Measurements from ENCODE around the gene HRG. TPM values are rescaled to one million over a fixed set of nuclear protein-coding genes. Genes with fewer than 3 reads are reported as not detected.

HRG gene
- polyA plus RNA-seq, 3 donors, result not detected

GRCh38 chr3:186617036-186617946, 48.5 kb upstream of the HRG start:
- Histone ChIP-seq H3K4me3 (replicated peaks in 1 of 3; ENCODE audit: low read depth in 2 of 3, low read length in 3 of 3) (no peak overlapping the region), H3K79me2 (ENCODE audit: insufficient read depth, low read length) (no peaks in the 10 kb centered on the region), H2AFZ (ENCODE audit: insufficient read depth, low read depth, low read length, poor library complexity, severe bottlenecking) (peak overlapping the region; percentile 76), H3K27me3 (ENCODE audit: control insufficient read depth in 2 of 2, insufficient read depth in 2 of 2, low read length in 2 of 2) (peaks cover 13 to 34% of the 10 kb centered on the region in 2 donors), H3K4me1 (ENCODE audit: control insufficient read depth in 1 of 2, insufficient read depth in 2 of 2, low read length in 2 of 2) (peaks cover 6 to 10% of the 10 kb centered on the region in 2 donors), H3K9ac (ENCODE audit: insufficient read depth, low read length, poor library complexity, severe bottlenecking) (no peak overlapping the region), H3K4me2 (replicated peaks; ENCODE audit: extremely low read depth, low read length, poor library complexity, severe bottlenecking) (peak overlapping the region; percentile 51), H4K20me1 (ENCODE audit: insufficient read depth, low read length) (no peaks in the 10 kb centered on the region), H3K9me3 (replicated peaks in 1 of 2; ENCODE audit: control insufficient read depth in 1 of 2, insufficient read depth in 1 of 2, low read length in 2 of 2) (no peaks in the 10 kb centered on the region), H3K36me3 (replicated peaks in 1 of 2; ENCODE audit: control insufficient read depth in 1 of 2, insufficient read depth in 2 of 2, low read length in 2 of 2) (no peaks in the 10 kb centered on the region), H3K27ac (ENCODE audit: low read depth in 1 of 2, low read length in 2 of 2) (no peak overlapping the region)
- peak; percentile 90 for TF ChIP-seq CTCF (IDR thresholded peaks at IDR 0.05)
- Mint-ChIP-seq H3K27me3 (ENCODE audit: low read depth in 3 of 3) (peaks cover 30 to 37% (median 34%) of the 10 kb centered on the region in 3 donors), H3K4me3 (peak overlapping the region; percentile 6 to 85), H3K4me1 (peaks cover 18% of the 10 kb centered on the region), H3K27ac (no peak overlapping the region), H3K36me3 (no peaks in the 10 kb centered on the region), H3K9me3 (no peaks in the 10 kb centered on the region)
- intact Hi-C loops (cut with micrococcal nuclease), result loop anchor here (2.0 to 10.0 kb wide), 3 partner anchors 204 to 635 kb away; no protein-coding TSS in a partner anchor
- 18% methylated on average over 22 of the region's 31 CpGs for WGBS (ENCODE audit: insufficient coverage)
- DNase-seq, result peak; percentile 63 to 78 (median 67)

GRCh38 chr3:186618318-186618938, 47.4 kb upstream of the HRG start:
- intact Hi-C loops (cut with micrococcal nuclease), result loop anchor here (5.0 to 10.0 kb wide), 2 partner anchors 634 to 636 kb away; no protein-coding TSS in a partner anchor
- peaks cover 27 to 32% (median 28%) of the 10 kb centered on the region in 3 donors for H3K27me3 Mint-ChIP-seq (ENCODE audit: low read depth in 3 of 3)
- Histone ChIP-seq H3K27ac (ENCODE audit: low read depth in 1 of 2, low read length in 2 of 2) (no peak overlapping the region), H3K79me2 (ENCODE audit: insufficient read depth, low read length) (no peaks in the 10 kb centered on the region), H3K27me3 (ENCODE audit: control insufficient read depth in 2 of 2, insufficient read depth in 2 of 2, low read length in 2 of 2) (peaks cover 13 to 32% of the 10 kb centered on the region in 2 donors), H3K9me3 (replicated peaks in 1 of 2; ENCODE audit: control insufficient read depth in 1 of 2, insufficient read depth in 1 of 2, low read length in 2 of 2) (no peaks in the 10 kb centered on the region), H3K4me1 (ENCODE audit: control insufficient read depth in 1 of 2, insufficient read depth in 2 of 2, low read length in 2 of 2) (peaks cover 6 to 10% of the 10 kb centered on the region in 2 donors), H3K4me2 (replicated peaks; ENCODE audit: extremely low read depth, low read length, poor library complexity, severe bottlenecking) (no peak overlapping the region), H3K4me3 (replicated peaks in 1 of 3; ENCODE audit: low read depth in 2 of 3, low read length in 3 of 3) (no peak overlapping the region), H2AFZ (ENCODE audit: insufficient read depth, low read depth, low read length, poor library complexity, severe bottlenecking) (no peak overlapping the region), H3K9ac (ENCODE audit: insufficient read depth, low read length, poor library complexity, severe bottlenecking) (no peak overlapping the region), H3K36me3 (replicated peaks in 1 of 2; ENCODE audit: control insufficient read depth in 1 of 2, insufficient read depth in 2 of 2, low read length in 2 of 2) (no peaks in the 10 kb centered on the region), H4K20me1 (ENCODE audit: insufficient read depth, low read length) (no peaks in the 10 kb centered on the region)
- H3K4me3 Mint-ChIP-seq, result peak overlapping the region in 1 of 2 donors; percentile 85
- no peak for TF ChIP-seq CTCF (IDR thresholded peaks at IDR 0.05)
- 97% methylated on average over 4 of the region's 8 CpGs for WGBS (ENCODE audit: insufficient coverage)
- H3K9me3 Mint-ChIP-seq, result no peaks in the 10 kb centered on the region
- H3K4me1 Mint-ChIP-seq, result peaks cover 18% of the 10 kb centered on the region
- no peaks in the 10 kb centered on the region for H3K36me3 Mint-ChIP-seq
- DNase-seq, result no peak
- H3K27ac Mint-ChIP-seq, result no peak overlapping the region
